ENCODE data around the gene RPTOR.

DNA sequence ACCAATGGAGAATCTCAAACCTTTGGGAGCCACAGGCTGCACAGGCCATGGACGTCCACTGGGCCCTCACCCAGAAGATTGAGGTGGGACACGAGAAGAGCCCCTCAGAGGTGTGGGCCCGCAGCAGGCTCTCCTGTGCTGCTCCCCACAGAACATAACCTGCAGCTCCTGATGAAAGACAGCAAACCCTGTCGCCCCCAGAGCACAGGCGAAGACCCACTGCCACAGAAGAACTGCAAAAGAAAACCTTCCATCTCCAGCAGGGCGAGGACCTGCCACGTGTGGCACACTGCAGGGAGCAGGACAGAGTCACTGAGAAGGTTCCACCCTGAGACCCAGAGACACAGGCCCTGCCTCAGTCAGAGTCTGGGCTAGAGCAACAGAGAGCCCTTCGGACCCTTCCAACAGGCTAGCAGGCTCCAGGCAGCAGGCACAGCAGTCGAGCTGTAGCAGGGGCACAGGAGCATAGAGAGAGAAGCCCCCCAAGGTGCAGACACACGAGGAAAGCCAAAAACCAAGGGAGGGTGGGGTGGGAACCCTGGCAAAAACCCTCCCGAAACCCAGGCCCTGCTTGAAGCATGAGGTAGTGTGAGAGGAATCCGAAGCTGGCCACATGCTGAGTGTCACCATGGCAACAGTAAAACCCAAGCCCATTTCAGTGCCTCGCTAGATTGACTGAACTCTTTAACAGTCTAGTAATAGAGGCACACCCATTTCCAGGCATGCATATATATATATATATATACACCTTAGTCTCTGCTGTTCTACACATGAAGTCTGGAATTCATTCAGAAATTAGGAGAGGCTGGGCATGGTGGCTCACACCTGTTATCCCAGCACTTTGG is 387.0 kb downstream of the RPTOR start:
- TF ChIP-seq, protein P1, sequence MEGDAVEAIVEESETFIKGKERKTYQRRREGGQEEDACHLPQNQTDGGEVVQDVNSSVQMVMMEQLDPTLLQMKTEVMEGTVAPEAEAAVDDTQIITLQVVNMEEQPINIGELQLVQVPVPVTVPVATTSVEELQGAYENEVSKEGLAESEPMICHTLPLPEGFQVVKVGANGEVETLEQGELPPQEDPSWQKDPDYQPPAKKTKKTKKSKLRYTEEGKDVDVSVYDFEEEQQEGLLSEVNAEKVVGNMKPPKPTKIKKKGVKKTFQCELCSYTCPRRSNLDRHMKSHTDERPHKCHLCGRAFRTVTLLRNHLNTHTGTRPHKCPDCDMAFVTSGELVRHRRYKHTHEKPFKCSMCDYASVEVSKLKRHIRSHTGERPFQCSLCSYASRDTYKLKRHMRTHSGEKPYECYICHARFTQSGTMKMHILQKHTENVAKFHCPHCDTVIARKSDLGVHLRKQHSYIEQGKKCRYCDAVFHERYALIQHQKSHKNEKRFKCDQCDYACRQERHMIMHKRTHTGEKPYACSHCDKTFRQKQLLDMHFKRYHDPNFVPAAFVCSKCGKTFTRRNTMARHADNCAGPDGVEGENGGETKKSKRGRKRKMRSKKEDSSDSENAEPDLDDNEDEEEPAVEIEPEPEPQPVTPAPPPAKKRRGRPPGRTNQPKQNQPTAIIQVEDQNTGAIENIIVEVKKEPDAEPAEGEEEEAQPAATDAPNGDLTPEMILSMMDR (IDR thresholded peaks at IDR 0.05 in 4 of 5, conservative IDR thresholded peaks at IDR 0.05 in 1 of 5): no peak
- TF ChIP-seq POLR2A (IDR thresholded peaks at IDR 0.05): no peak

Data from gastrocnemius medialis (tissue), 4 donors.